ENCODE data around the gene EXOSC9.

GRCh38 chr4:121760205-121760604 lies 40.9 kb upstream of the EXOSC9 start:
- TF ChIP-seq GABPA (IDR thresholded peaks at IDR 0.05 in 1 of 2, conservative IDR thresholded peaks at IDR 0.05 in 1 of 2) (no peak), CTCF (IDR thresholded peaks at IDR 0.05; ENCODE audit: low read depth, low read length, missing input control) (no peak), HNF4G (IDR thresholded peaks at IDR 0.05) (no peak), JUND (IDR thresholded peaks at IDR 0.05) (no peak), YY1 (IDR thresholded peaks at IDR 0.05) (no peak), EGR1 (IDR thresholded peaks at IDR 0.05; ENCODE audit: low read depth in 2 of 2) (no peak), SP1 (IDR thresholded peaks at IDR 0.05) (no peak), MAX (IDR thresholded peaks at IDR 0.05) (no peak), RAD21 (IDR thresholded peaks at IDR 0.05) (no peak), REST (IDR thresholded peaks at IDR 0.05) (no peak)
